ENCODE results near the gene PPP2R2C. TPM values are rescaled to one million over a fixed set of nuclear protein-coding genes. Genes with fewer than 3 reads are reported as not detected.

The PPP2R2C gene
- total RNA-seq, 1 experiment from 2014 or later, result not detected

- H3K36me3 ChIP-seq (ENCODE audit: insufficient read depth, low read length, poor library complexity, severe bottlenecking), result no peaks in the 10 kb centered on the region
These were observed 76.8 kb downstream of the PPP2R2C start for GRCh38 chr4:6395466-6396228.

DNA sequence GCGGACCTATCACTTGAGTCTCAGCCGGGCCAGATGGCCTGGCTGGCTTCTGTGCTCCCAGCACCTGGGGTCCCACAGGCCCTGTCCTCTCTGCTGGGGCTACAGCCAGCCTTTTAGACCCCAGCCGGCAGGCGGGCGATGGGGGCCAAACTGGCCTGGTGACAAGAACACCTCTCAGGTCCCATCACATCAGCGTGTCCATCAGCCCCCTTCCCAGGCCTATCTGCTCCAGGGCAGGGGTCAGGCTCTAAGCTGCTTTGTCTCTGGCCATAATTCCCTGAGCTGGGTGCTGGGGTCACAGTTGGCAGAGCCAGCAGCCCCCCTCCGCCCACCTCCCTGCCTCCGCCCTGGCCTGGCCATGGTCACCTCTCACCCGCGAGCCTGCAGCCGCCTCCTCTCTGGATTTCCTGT lies 77.7 kb downstream of the PPP2R2C start:
- Histone ChIP-seq H3K36me3 (ENCODE audit: insufficient read depth, low read length, poor library complexity, severe bottlenecking) (no peaks in the 10 kb centered on the region), H3K9me3 (ENCODE audit: low read depth, low read length, poor library complexity, severe bottlenecking) (no peaks in the 10 kb centered on the region), H3K27me3 (replicated peaks; ENCODE audit: insufficient read depth, low read depth, low read length, poor library complexity) (peaks cover 34% of the 10 kb centered on the region), H3K4me1 (ENCODE audit: insufficient read depth, low read length, poor library complexity, severe bottlenecking) (no peaks in the 10 kb centered on the region), H3K27ac (ENCODE audit: low read depth, low read length, poor library complexity, severe bottlenecking) (no peak overlapping the region), H3K4me3 (ENCODE audit: low read depth, low read length, poor library complexity, severe bottlenecking) (no peak overlapping the region)
- ChIA-PET POLR2A (ENCODE audit: low non-redundant PET) (no interaction called here), CTCF (no interaction called here)
- intact Hi-C loops (cut with micrococcal nuclease; ENCODE audit: unreplicated experiment), result no loop called here
- no TSS peak for BruUV-seq (replicated peaks)
- no peak for DNase-seq (ENCODE audit: low spot score)
- TF ChIP-seq EZH2 (IDR thresholded peaks at IDR 0.05; ENCODE audit: borderline replicate concordance, low read depth, low read length, poor library complexity, severe bottlenecking) (no peak), CTCF (conservative IDR thresholded peaks at IDR 0.05; ENCODE audit: low read depth, low read length) (no peak)

More at GRCh38 chr4:6395466-6396228, 76.8 kb downstream of the PPP2R2C start:
- intact Hi-C loops (cut with micrococcal nuclease; ENCODE audit: unreplicated experiment), result no loop called here
- TF ChIP-seq CTCF (conservative IDR thresholded peaks at IDR 0.05; ENCODE audit: low read depth, low read length), result no peak
- no peak for TF ChIP-seq EZH2 (IDR thresholded peaks at IDR 0.05; ENCODE audit: borderline replicate concordance, low read depth, low read length, poor library complexity, severe bottlenecking)
- H3K4me3 ChIP-seq (ENCODE audit: low read depth, low read length, poor library complexity, severe bottlenecking), result no peak overlapping the region
- ChIA-PET CTCF (no interaction called here), POLR2A (ENCODE audit: low non-redundant PET) (no interaction called here)
- no peak overlapping the region for H3K27ac ChIP-seq (ENCODE audit: low read depth, low read length, poor library complexity, severe bottlenecking)
- BruUV-seq (replicated peaks), result no TSS peak
- DNase-seq (ENCODE audit: low spot score), result no peak
- peaks cover 41% of the 10 kb centered on the region for H3K27me3 ChIP-seq (replicated peaks; ENCODE audit: insufficient read depth, low read depth, low read length, poor library complexity)
- no peaks in the 10 kb centered on the region for H3K4me1 ChIP-seq (ENCODE audit: insufficient read depth, low read length, poor library complexity, severe bottlenecking)
- H3K9me3 ChIP-seq (ENCODE audit: low read depth, low read length, poor library complexity, severe bottlenecking), result no peaks in the 10 kb centered on the region

GRCh38 chr4:6393544-6394475 lies 78.6 kb downstream of the PPP2R2C start:
- Histone ChIP-seq H3K27me3 (replicated peaks; ENCODE audit: insufficient read depth, low read depth, low read length, poor library complexity) (peaks cover 31% of the 10 kb centered on the region), H3K27ac (ENCODE audit: low read depth, low read length, poor library complexity, severe bottlenecking) (no peak overlapping the region), H3K4me1 (ENCODE audit: insufficient read depth, low read length, poor library complexity, severe bottlenecking) (no peaks in the 10 kb centered on the region), H3K9me3 (ENCODE audit: low read depth, low read length, poor library complexity, severe bottlenecking) (no peaks in the 10 kb centered on the region), H3K36me3 (ENCODE audit: insufficient read depth, low read length, poor library complexity, severe bottlenecking) (no peaks in the 10 kb centered on the region), H3K4me3 (ENCODE audit: low read depth, low read length, poor library complexity, severe bottlenecking) (no peak overlapping the region)
- POLR2A ChIA-PET (ENCODE audit: low non-redundant PET), result no interaction called here
- CTCF ChIA-PET, result no interaction called here
- intact Hi-C loops (cut with micrococcal nuclease; ENCODE audit: unreplicated experiment), result no loop called here
- no peak for TF ChIP-seq EZH2 (IDR thresholded peaks at IDR 0.05; ENCODE audit: borderline replicate concordance, low read depth, low read length, poor library complexity, severe bottlenecking)
- no peak for TF ChIP-seq CTCF (conservative IDR thresholded peaks at IDR 0.05; ENCODE audit: low read depth, low read length)
- no TSS peak for BruUV-seq (replicated peaks)
- no peak for DNase-seq (ENCODE audit: low spot score)
